IMR-90 (cell line): ENCODE measurements around the gene CNNM3. TPM values are rescaled to one million over a fixed set of nuclear protein-coding genes. Genes with fewer than 3 reads are reported as not detected.

ENCODE experiments used
- ATAC-seq: fragments of 200-7000 bp; cut with Tn5 transposase; 2 replicates; pipeline ENCODE4 v1.9.1; 2020; ENCODE audit warnings: low read depth, mild to moderate bottlenecking, moderate library complexity
- BruUV-seq: library from RNA; stranded (reverse); fragments of 400-500 nt; replicated peaks from 2 replicates; lab custom pipeline; 2021; lab: Mats Ljungman, UMichigan
- CTCF ChIA-PET: fragments of 300-600 bp; formaldehyde crosslinking; extraction: SDS; loops from one replicate; lab custom pipeline; 2021; ENCODE audit warnings: antibody characterized with exemption; lab: Yijun Ruan, JAX
- POLR2A ChIA-PET: fragments of 300-600 bp; sonication (Branson Sonifier 250); formaldehyde crosslinking; loops from one replicate; lab custom pipeline; 2022; ENCODE audit warnings: antibody characterized with exemption; ENCODE audit not compliant: unreplicated experiment; lab: Charles Lee
- DNase-seq: peaks from one replicate; pipeline ENCODE4 v3.0.0; 2013
- H2AFZ ChIP-seq: replicated peaks from 2 replicates; pipeline ENCODE3; 2013; ENCODE audit warnings: low read length, mild to moderate bottlenecking; ENCODE audit not compliant: poor library complexity
- H2AK5ac ChIP-seq: 2 replicates; pipeline ENCODE4 v1.6.1; 2013; ENCODE audit warnings: low read depth, low read length, inconsistent platforms
- H2AK9ac ChIP-seq: replicated peaks from 2 replicates; pipeline ENCODE3; 2013; ENCODE audit warnings: mild to moderate bottlenecking, low read depth, low read length, moderate library complexity; ENCODE audit not compliant: poor library complexity
- H2BK120ac ChIP-seq: 2 replicates; pipeline ENCODE4 v1.6.1; 2013; ENCODE audit warnings: low read depth, low read length, inconsistent platforms
- H2BK15ac ChIP-seq: 3 replicates; pipeline ENCODE4 v1.6.1; 2013; ENCODE audit warnings: low read depth, low read length, inconsistent platforms
- H2BK20ac ChIP-seq: 2 replicates; pipeline ENCODE4 v1.6.1; 2013; ENCODE audit warnings: low read depth, mild to moderate bottlenecking, inconsistent platforms, low read length, moderate library complexity
- H2BK5ac ChIP-seq: 2 replicates; pipeline ENCODE4 v1.6.1; 2013; ENCODE audit warnings: mild to moderate bottlenecking, low read depth, low read length, inconsistent platforms; ENCODE audit not compliant: poor library complexity, severe bottlenecking
- H3K14ac ChIP-seq: replicated peaks from 2 replicates; pipeline ENCODE4 v1.6.1; 2013; ENCODE audit warnings: low read depth, low read length, inconsistent platforms
- H3K18ac ChIP-seq: 2 replicates; pipeline ENCODE4 v1.6.1; 2013; ENCODE audit warnings: low read depth, low read length, control low read depth
- H3K23ac ChIP-seq: 2 replicates; pipeline ENCODE4 v1.6.1; 2013; ENCODE audit warnings: low read depth, low read length, inconsistent platforms
- H3K27ac ChIP-seq: 2 replicates; pipeline ENCODE4 v1.5.1; 2013; ENCODE audit warnings: mild to moderate bottlenecking, control low read depth, low read length; ENCODE audit not compliant: insufficient read depth
- H3K27me3 ChIP-seq: 2 replicates; pipeline ENCODE4 v1.6.1; 2013; ENCODE audit warnings: low read length; ENCODE audit not compliant: control insufficient read depth, insufficient read depth
- H3K36me3 ChIP-seq: 2 replicates; pipeline ENCODE4 v1.6.1; 2013; ENCODE audit warnings: low read length, mixed read lengths; ENCODE audit not compliant: control insufficient read depth, insufficient read depth
- H3K4ac ChIP-seq: 2 replicates; pipeline ENCODE4 v1.6.1; 2013; ENCODE audit warnings: low read depth, low read length, inconsistent platforms
- H3K4me1 ChIP-seq: 2 replicates; pipeline ENCODE4 v1.6.1; 2013; ENCODE audit warnings: low read length, mixed read lengths; ENCODE audit not compliant: control insufficient read depth, insufficient read depth
- H3K4me2 ChIP-seq: 2 replicates; pipeline ENCODE4 v1.6.1; 2013; ENCODE audit warnings: low read depth, mild to moderate bottlenecking, control low read depth, low read length, moderate library complexity
- H3K4me3 ChIP-seq: 2 replicates; pipeline ENCODE4 v1.5.1; 2013; ENCODE audit warnings: low read depth, mild to moderate bottlenecking, control low read depth, low read length, moderate library complexity; ENCODE audit not compliant: insufficient read depth
- H3K56ac ChIP-seq: 2 replicates; pipeline ENCODE4 v1.6.1; 2013; ENCODE audit warnings: low read length, inconsistent platforms; ENCODE audit not compliant: insufficient read depth; ENCODE audit errors: extremely low read depth
- H3K79me1 ChIP-seq, 2 experiments: 2 replicates each; pipeline ENCODE4 v1.6.1; 2013; ENCODE audit warnings: low read length in 2 of 2, inconsistent platforms in 1 of 2, low read depth in 1 of 2
- H3K9ac ChIP-seq: 2 replicates; pipeline ENCODE4 v1.6.1; 2013; ENCODE audit warnings: low read depth, low read length, control low read depth
- H3K9me1 ChIP-seq: 2 replicates; pipeline ENCODE4 v1.6.1; 2013; ENCODE audit warnings: low read length, inconsistent platforms; ENCODE audit not compliant: insufficient read depth
- H3K9me3 ChIP-seq: 2 replicates; pipeline ENCODE4 v1.6.1; 2013; ENCODE audit warnings: low read length; ENCODE audit not compliant: control insufficient read depth, insufficient read depth
- H4K20me1 ChIP-seq: 2 replicates; pipeline ENCODE4 v1.6.1; 2013; ENCODE audit warnings: low read length, inconsistent platforms; ENCODE audit not compliant: insufficient read depth
- H4K5ac ChIP-seq: 2 replicates; pipeline ENCODE4 v1.6.1; 2013; ENCODE audit warnings: mild to moderate bottlenecking, low read depth, low read length, control low read depth
- H4K8ac ChIP-seq, 2 experiments: 2 replicates each; pipeline ENCODE4 v1.6.1; 2013; ENCODE audit warnings: low read depth in 2 of 2, low read length in 2 of 2, control low read depth in 1 of 2, inconsistent platforms in 1 of 2
- H4K91ac ChIP-seq: 2 replicates; pipeline ENCODE4 v1.6.1; 2013; ENCODE audit warnings: low read depth, low read length, inconsistent platforms; ENCODE audit not compliant: insufficient read depth
- CEBPB ChIP-seq: IDR thresholded peaks from 2 replicates; pipeline ENCODE4 v1.6.1; 2012; ENCODE audit warnings: low read depth, low read length, improper control_type of control experiment
- ELK1 ChIP-seq: fragments of 150-350 bp; IDR thresholded peaks from 2 replicates; pipeline ENCODE4 v1.6.1; 2016; ENCODE audit warnings: low read depth, mild to moderate bottlenecking, low read length, moderate library complexity, borderline replicate concordance
- MAFK ChIP-seq: IDR thresholded peaks from 2 replicates; pipeline ENCODE4 v1.6.1; 2012; ENCODE audit warnings: low read depth, low read length, improper control_type of control experiment
- POLR2A ChIP-seq: IDR thresholded peaks from 2 replicates; pipeline ENCODE4 v1.6.1; 2012; ENCODE audit warnings: mild to moderate bottlenecking, low read depth, low read length
- RCOR1 ChIP-seq: IDR thresholded peaks from 2 replicates; pipeline ENCODE4 v1.6.1; 2012; ENCODE audit warnings: mild to moderate bottlenecking, low read length, improper control_type of control experiment; ENCODE audit not compliant: insufficient replicate concordance
- WGBS, 2 experiments: methylation state at CpG; one replicate each; pipeline versions ENCODE4 v1.1.5 to v1.1.7; 2013; ENCODE audit warnings: missing lambda C conversion rate in 2 of 2; ENCODE audit not compliant: insufficient read length in 1 of 2; ENCODE audit errors: extremely low coverage in 2 of 2; 5-methylcytosine and 5-hydroxymethylcytosine counted together
- dilution Hi-C: fragments of 300-500 bp; cut with HindIII; formaldehyde crosslinking; loops from one replicate; pipeline ENCODE4 v1.14.3; 2018; ENCODE audit warnings: low sequenced_read_pairs; ENCODE audit not compliant: unreplicated experiment
- in situ Hi-C: fragments of 300-500 bp; cut with MboI; formaldehyde crosslinking; loops from 3 replicates; pipeline ENCODE4 v1.14.3; 2019; ENCODE audit warnings: low sequenced_read_pairs, inconsistent platforms, mixed read lengths
- intact Hi-C: fragments of 100-400 bp; cut with micrococcal nuclease; formaldehyde crosslinking; loops from 2 replicates; pipeline ENCODE4 v1.10.0; 2022
- polyA plus RNA-seq, 3 experiments: library from polyadenylated mRNA; depleted of rRNA; stranded (reverse); fragments of >200 nt; gene quantifications; 2 replicates each; pipeline ENCODE4 v1.2.3, GENCODE V29; 2012; ENCODE audit warnings: low replicate concordance in 1 of 3
- total RNA-seq: library from RNA; depleted of rRNA; stranded (reverse); fragments of >200 nt; gene quantifications from 2 replicates; pipeline ENCODE4 v1.2.3, GENCODE V29; 2012

CNNM3 gene
- total and polyA plus RNA-seq, 2 of the 4 experiments (the other 2 are of a cell fraction): 2.3 to 6.1 TPM

GRCh38 chr2:96788442-96789244, 27.4 kb upstream of the CNNM3 start:
- in situ Hi-C loops: no loop called here
- H3K4me2 ChIP-seq: no peak overlapping the region

More at GRCh38 chr2:96788442-96789244, 27.4 kb upstream of the CNNM3 start:
- Histone ChIP-seq H2AFZ (peak overlapping the region; percentile 8), H2AK5ac (peak overlapping the region; percentile 73; the same call in 1 of the 2 replicates), H3K23ac (no peak overlapping the region), H3K18ac (no peak overlapping the region), H3K56ac (no peak overlapping the region), H3K9me1 (peaks cover 11% of the 10 kb centered on the region), H2BK15ac (no peak overlapping the region), H3K9me3 (no peaks in the 10 kb centered on the region), H4K20me1 (peaks cover 2% of the 10 kb centered on the region), H4K5ac (no peak overlapping the region), H3K79me1 (no peaks in the 10 kb centered on the region; a peak in 1 of 4 replicates), H2BK5ac (no peak overlapping the region), H2BK20ac (no peak overlapping the region), H4K8ac (no peak overlapping the region), H2BK120ac (no peak overlapping the region), H3K14ac (no peak overlapping the region; the same call in 1 of the 2 replicates), H4K91ac (no peak overlapping the region), H3K4ac (no peak overlapping the region), H3K9ac (no peak overlapping the region), H3K27ac (no peak overlapping the region), H3K27me3 (no peaks in the 10 kb centered on the region), H3K36me3 (no peaks in the 10 kb centered on the region), H3K4me1 (peaks cover 6% of the 10 kb centered on the region), H2AK9ac (no peak overlapping the region), H3K4me3 (no peak overlapping the region)
- TF ChIP-seq ELK1 (no peak), CEBPB (no peak), MAFK (no peak), RCOR1 (no peak), POLR2A (no peak)
- POLR2A ChIA-PET: no interaction called here
- CTCF ChIA-PET: no interaction called here
- intact Hi-C loops (no loop called here), dilution Hi-C loops (no loop called here)
- ATAC-seq: peak; percentile 40
- BruUV-seq: no TSS peak
- DNase-seq: peak; percentile 15
- WGBS, 2 experiments: 71% methylated on average over 3 of the region's 17 CpGs; no CpG with 5 or more reads in 1 of the 2 experiments
